Adrenal gland (tissue), 5 donors: ENCODE data around the gene JUP.

ENCODE experiments used
- POLR2A ChIP-seq, 2 donors: fragments of 450-650 bp; IDR thresholded peaks; one replicate each; pipeline ENCODE4 v1.6.1; 2017; ENCODE audit warnings: antibody characterized with exemption in 2 of 2, mild to moderate bottlenecking in 2 of 2, moderate library complexity in 1 of 2
- TF ChIP-seq, protein P1 (sequence below), 6 experiments: fragments of 450-650 bp in 4 of 6; fragments of 200-600 bp in 2 of 6; sonication (generic) in 1 of 6; IDR thresholded peaks; 1 replicate in 5 of 6; 2 replicates in 1 of 6; pipeline versions ENCODE4 v1.5.1 to v1.8.0; 2016 to 2021; ENCODE audit warnings: antibody characterized with exemption in 6 of 6, mild to moderate bottlenecking in 2 of 6, moderate library complexity in 1 of 6
- donor health status: DM: no; HTN: no; CAD: no.

DNA sequence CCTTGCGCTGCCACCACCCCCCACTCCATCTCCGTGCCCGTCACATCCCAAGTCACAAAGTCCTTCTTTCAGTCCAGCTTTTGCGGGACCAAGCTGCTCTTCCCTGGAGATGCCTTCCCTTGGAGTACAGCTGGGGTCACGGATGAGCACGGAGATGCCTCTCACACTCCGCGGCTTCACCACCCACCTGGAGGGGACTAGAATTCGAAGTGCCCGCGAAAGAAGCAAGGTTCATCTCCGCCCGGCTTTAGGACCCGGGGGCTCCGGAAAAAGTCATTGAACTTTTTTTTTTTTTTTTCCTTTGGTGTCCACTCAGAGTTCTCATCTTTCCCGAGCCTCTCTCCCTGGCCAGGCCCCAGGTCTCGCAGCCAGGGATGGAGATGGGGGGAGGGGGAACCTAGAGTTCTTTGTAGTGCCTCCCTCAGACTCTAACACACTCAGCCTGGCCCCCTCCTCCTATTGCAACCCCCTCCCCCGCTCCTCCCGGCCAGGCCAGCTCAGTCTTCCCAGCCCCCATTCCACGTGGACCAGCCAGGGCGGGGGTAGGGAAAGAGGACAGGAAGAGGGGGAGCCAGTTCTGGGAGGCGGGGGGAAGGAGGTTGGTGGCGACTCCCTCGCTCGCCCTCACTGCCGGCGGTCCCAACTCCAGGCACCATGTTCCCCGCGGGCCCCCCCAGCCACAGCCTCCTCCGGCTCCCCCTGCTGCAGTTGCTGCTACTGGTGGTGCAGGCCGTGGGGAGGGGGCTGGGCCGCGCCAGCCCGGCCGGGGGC is 26.1 kb upstream of the JUP start, which contains the start of gene FKBP10:
- TF ChIP-seq, protein P1, sequence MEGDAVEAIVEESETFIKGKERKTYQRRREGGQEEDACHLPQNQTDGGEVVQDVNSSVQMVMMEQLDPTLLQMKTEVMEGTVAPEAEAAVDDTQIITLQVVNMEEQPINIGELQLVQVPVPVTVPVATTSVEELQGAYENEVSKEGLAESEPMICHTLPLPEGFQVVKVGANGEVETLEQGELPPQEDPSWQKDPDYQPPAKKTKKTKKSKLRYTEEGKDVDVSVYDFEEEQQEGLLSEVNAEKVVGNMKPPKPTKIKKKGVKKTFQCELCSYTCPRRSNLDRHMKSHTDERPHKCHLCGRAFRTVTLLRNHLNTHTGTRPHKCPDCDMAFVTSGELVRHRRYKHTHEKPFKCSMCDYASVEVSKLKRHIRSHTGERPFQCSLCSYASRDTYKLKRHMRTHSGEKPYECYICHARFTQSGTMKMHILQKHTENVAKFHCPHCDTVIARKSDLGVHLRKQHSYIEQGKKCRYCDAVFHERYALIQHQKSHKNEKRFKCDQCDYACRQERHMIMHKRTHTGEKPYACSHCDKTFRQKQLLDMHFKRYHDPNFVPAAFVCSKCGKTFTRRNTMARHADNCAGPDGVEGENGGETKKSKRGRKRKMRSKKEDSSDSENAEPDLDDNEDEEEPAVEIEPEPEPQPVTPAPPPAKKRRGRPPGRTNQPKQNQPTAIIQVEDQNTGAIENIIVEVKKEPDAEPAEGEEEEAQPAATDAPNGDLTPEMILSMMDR (IDR thresholded peaks at IDR 0.05) = no peak
- TF ChIP-seq POLR2A (IDR thresholded peaks at IDR 0.05) = no peak
